HepG2 (cell line): Measurements from ENCODE around the gene ACOX3.

Experiments
- ATF3 ChIP-seq: sonication (generic); formaldehyde crosslinking; IDR thresholded peaks from 2 replicates; pipeline ENCODE4 v1.4.0; 2020; ENCODE audit warnings: missing genetic modification reagents
- ATF7 ChIP-seq, 2 experiments: fragments of 450-650 bp in 1 of 2; sonication (generic) in 1 of 2; formaldehyde crosslinking in 1 of 2; IDR thresholded peaks; 2 replicates each; pipeline versions ENCODE4 v1.4.0 to v1.6.1; 2016 to 2020; ENCODE audit warnings: antibody characterized with exemption in 1 of 2, mild to moderate bottlenecking in 1 of 2, missing genetic modification reagents in 1 of 2
- GABPA ChIP-seq, 2 experiments: IDR thresholded peaks; 2 replicates each; pipeline ENCODE4 v1.6.1; 2011 to 2016; ENCODE audit warnings: low read depth in 2 of 2, low read length in 1 of 2, missing biosample characterization in 1 of 2, missing genetic modification characterization in 1 of 2
- REL ChIP-seq: sonication (generic); formaldehyde crosslinking; conservative IDR thresholded peaks from 2 replicates; pipeline ENCODE4 v1.8.0; 2022; ENCODE audit warnings: mild to moderate bottlenecking, missing genetic modification reagents, moderate library complexity
- SETDB1 ChIP-seq: sonication (generic); formaldehyde crosslinking; IDR thresholded peaks from 2 replicates; pipeline ENCODE4 v1.5.1; 2020; ENCODE audit warnings: missing genetic modification reagents, mild to moderate bottlenecking, borderline replicate concordance
- ZNF737 ChIP-seq: sonication (generic); formaldehyde crosslinking; IDR thresholded peaks from 2 replicates; pipeline ENCODE4 v1.5.0; 2020; ENCODE audit warnings: missing genetic modification reagents, mild to moderate bottlenecking, borderline replicate concordance
- TF ChIP-seq, protein P1 (sequence below): IDR thresholded peaks from 2 replicates; pipeline ENCODE4 v1.6.1; 2016; ENCODE audit warnings: low read depth, borderline replicate concordance
- TF ChIP-seq, protein P2 (sequence below): sonication (generic); formaldehyde crosslinking; IDR thresholded peaks from 2 replicates; pipeline ENCODE4 v1.8.0; 2022; ENCODE audit warnings: missing genetic modification reagents, low read depth, mild to moderate bottlenecking, borderline replicate concordance
- TF ChIP-seq, protein P3 (sequence below): sonication (generic); formaldehyde crosslinking; IDR thresholded peaks from 2 replicates; pipeline ENCODE4 v1.5.0; 2020; ENCODE audit warnings: mild to moderate bottlenecking, missing genetic modification reagents, moderate library complexity

- TF ChIP-seq SETDB1 (CRISPR knock-in tag): no peak
- TF ChIP-seq REL (CRISPR knock-in tag): no peak
- TF ChIP-seq GABPA (IDR thresholded peaks at IDR 0.05; ENCODE audit: low read depth, low read length): no peak
- TF ChIP-seq GABPA (CRISPR knock-in tag; IDR thresholded peaks at IDR 0.05; ENCODE audit: low read depth): no peak
- TF ChIP-seq, protein P1, sequence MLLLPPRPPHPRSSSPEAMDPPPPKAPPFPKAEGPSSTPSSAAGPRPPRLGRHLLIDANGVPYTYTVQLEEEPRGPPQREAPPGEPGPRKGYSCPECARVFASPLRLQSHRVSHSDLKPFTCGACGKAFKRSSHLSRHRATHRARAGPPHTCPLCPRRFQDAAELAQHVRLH: no peak
- TF ChIP-seq ZNF737 (CRISPR knock-in tag): no peak
- TF ChIP-seq, protein P2, sequence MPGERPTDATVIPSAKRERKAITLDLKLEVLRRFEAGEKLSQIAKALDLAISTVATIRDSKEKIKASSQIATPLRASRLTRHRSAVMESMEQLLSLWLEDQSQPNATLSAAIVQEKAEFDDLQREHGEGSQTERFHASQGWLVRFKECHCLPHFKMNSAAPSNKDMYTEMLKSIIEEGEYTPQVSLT (CRISPR knock-in tag): no peak
- TF ChIP-seq, protein P3, sequence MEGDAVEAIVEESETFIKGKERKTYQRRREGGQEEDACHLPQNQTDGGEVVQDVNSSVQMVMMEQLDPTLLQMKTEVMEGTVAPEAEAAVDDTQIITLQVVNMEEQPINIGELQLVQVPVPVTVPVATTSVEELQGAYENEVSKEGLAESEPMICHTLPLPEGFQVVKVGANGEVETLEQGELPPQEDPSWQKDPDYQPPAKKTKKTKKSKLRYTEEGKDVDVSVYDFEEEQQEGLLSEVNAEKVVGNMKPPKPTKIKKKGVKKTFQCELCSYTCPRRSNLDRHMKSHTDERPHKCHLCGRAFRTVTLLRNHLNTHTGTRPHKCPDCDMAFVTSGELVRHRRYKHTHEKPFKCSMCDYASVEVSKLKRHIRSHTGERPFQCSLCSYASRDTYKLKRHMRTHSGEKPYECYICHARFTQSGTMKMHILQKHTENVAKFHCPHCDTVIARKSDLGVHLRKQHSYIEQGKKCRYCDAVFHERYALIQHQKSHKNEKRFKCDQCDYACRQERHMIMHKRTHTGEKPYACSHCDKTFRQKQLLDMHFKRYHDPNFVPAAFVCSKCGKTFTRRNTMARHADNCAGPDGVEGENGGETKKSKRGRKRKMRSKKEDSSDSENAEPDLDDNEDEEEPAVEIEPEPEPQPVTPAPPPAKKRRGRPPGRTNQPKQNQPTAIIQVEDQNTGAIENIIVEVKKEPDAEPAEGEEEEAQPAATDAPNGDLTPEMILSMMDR (CRISPR knock-in tag): no peak
- no peak for TF ChIP-seq ATF7 (IDR thresholded peaks at IDR 0.05)
- no peak for TF ChIP-seq ATF7 (CRISPR knock-in tag; IDR thresholded peaks at IDR 0.05)
- no peak for TF ChIP-seq ATF3 (CRISPR knock-in tag)
These were observed 37.2 kb upstream of the ACOX3 start for GRCh38 chr4:8477676-8478075.
